OCI-LY1 (cell line): ENCODE results near the gene FBXO46.

Experiments used
- CTCF ChIP-seq: fragments of 200-600 bp; sonication (generic), shearing (Covaris generic); IDR thresholded peaks from 2 replicates; pipeline ENCODE4 v1.5.1; 2017; ENCODE audit warnings: mild to moderate bottlenecking, antibody characterized with exemption, low read length, moderate library complexity, mixed read lengths
- EZH2 ChIP-seq: fragments of 200-600 bp; sonication (generic), shearing (Covaris generic); IDR thresholded peaks from 2 replicates; pipeline ENCODE4 v1.8.0; 2017; ENCODE audit warnings: borderline replicate concordance, mixed run types, mild to moderate bottlenecking, antibody characterized with exemption, low read length, moderate library complexity, mixed read lengths

DNA sequence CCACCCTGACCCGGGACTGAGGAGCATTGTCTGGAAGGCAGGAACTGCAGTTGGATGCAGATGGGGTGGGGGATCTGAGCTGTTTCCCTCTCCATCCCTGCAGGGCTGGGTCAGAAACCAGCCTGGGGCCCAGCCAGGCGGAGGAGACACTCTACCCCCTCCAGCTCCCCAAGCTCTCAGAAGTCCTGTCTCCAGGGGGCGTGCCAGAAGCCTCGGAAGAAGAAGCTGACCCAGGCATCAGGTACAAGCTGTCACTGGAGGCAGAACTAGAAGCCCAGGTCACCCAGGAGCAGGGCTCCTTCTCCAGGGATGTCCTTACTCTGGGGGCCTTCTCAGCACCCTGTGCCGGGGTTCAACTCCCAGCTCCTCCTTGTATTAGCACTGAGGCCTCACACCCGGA is 22.9 kb upstream of the FBXO46 start:
- TF ChIP-seq CTCF (peak; percentile 36), EZH2 (no peak)
